Fibroblast of skin of abdomen (primary cell): ENCODE results near the gene ZC3H8. TPM values are rescaled to one million over a fixed set of nuclear protein-coding genes. Genes with fewer than 3 reads are reported as not detected.
A peak's percentile ranks its signal among the peaks of the same experiment; 100 is the strongest.
"Not testable (repeated sequence)": the region's sequence is repeated elsewhere in the genome, so short reads cannot be mapped to it uniquely, and the experiment has no call there.

Source experiments
- DNase-seq: peaks from one replicate; pipeline ENCODE4 v3.0.0-alpha.2; 2013
- polyA plus RNA-seq, 2 experiments: library from polyadenylated mRNA; unstranded; fragments of 120-200 nt; gene quantifications; one replicate each; pipeline ENCODE4 v1.2.1, GENCODE V29; 2013; ENCODE audit not compliant: insufficient read length in 2 of 2

Gene ZC3H8
- 7.5 TPM for polyA plus RNA-seq (2013, experiment 1 of 2; ENCODE audit: insufficient read length)
- polyA plus RNA-seq (2013, experiment 2 of 2; ENCODE audit: insufficient read length), result 7.4 TPM

DNA sequence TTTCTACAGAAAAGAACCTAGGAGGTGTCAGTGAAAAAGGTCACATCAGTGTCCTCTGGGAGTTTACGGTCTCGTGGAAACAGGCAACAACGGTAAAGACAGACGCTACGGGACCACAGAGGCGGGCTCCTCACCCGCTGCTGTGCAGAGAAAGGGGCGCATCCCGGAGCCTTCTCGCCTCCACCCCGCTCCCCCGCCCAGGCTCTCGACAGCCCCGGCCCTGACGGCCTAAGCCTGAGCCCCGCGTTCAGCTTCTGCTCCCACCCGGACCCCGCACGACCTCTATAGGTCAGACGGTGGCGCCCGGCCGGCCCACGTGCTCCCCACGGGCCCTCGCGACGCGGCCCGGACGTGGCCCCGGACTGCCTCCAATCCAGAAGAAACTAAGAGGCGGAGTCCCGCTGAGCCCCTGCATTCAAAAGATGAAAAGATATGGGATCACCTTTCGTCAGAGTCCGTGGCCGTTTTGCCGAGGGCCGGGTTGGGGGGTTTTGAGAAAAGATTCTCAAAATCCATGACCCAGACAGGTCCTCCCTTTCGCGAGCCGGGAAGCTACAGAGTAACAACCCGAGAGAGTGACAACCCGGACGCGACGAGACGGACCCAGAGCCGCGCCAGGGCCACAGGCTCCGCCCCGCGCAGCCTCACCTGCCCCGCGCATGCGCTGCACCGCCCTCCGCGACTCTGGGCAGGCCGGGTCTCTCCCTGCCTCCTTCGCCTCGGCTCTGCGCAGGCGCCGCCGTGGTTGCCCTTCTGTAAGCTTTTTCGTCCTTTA is at the start of gene ZC3H8:
ZC3H8 (minus strand) TSS at position 577 of the 775 bp plus-strand sequence; CDS start at position 516, 61 bp downstream.
- peak; percentile 83 for DNase-seq

DNA sequence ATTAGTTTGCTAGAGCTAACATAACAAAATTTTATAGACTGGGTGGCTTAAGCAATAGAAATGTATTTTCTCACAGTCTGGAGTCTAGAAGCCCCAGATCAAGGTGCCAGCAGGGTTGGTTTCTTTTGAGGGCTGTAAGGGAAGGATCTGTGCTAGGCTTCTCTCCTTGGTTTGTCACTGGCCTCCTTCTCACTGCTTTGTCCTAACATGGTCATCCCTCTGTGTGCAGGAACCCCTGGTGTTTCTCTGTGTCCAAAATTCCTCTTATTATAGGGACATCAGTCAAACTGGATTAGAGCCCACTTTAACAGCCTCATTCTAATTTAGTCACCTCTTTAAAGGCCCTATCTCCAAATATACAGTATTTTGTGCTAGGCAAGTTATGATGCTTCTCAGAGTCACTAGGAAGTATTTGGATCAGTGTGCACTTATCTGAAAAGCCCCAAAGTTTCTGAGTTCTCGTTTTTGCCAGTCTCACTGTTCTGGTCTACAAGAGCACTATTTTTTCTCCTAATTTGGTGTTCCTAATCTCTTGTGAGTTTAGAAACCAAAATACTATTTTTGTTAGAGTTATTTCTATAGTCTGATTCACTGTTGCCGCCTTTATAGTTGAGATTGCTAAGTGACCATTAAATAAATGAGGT is 49.6 kb upstream of the ZC3H8 start:
- DNase-seq, result no peak

- DNase-seq, result no peak
These were observed 47.1 kb upstream of the ZC3H8 start for GRCh38 chr2:112301973-112302372.

- peak; percentile 57 for DNase-seq
These were observed 46.3 kb upstream of the ZC3H8 start for GRCh38 chr2:112301171-112301584.

GRCh38 chr2:112296407-112296806 is 41.6 kb upstream of the ZC3H8 start:
- DNase-seq, result no peak

DNA sequence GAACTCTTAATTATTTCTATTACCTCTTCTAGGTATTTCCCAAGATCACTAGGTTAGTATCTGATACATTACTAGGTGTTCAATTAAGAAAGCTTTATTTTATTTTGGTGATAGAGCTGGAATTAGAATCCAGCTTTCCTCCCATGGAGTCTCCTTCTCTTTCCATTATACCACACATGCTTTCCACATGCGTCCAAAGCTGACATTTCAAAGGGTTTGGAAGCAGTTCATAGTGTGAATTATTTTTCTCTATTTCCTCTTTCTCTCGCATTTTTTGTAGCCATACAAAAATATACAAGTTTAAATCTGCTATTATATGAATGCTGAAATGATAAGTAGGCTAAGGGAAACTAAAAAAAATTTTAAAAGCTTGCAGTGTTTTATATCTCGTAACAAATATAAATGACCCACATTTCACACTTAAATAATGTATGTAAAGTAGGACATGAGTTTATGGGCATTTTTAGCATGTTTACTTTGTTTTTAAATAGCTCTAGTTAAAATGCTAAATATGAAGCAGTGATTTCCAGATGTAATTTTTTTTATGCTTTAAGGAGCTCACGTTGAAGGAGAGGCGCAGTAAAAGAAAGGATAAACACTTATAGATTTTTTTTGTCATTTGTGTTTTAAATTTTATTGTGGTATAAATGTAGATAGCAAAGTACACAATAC is 40.7 kb upstream of the ZC3H8 start:
- DNase-seq, result no peak

DNA sequence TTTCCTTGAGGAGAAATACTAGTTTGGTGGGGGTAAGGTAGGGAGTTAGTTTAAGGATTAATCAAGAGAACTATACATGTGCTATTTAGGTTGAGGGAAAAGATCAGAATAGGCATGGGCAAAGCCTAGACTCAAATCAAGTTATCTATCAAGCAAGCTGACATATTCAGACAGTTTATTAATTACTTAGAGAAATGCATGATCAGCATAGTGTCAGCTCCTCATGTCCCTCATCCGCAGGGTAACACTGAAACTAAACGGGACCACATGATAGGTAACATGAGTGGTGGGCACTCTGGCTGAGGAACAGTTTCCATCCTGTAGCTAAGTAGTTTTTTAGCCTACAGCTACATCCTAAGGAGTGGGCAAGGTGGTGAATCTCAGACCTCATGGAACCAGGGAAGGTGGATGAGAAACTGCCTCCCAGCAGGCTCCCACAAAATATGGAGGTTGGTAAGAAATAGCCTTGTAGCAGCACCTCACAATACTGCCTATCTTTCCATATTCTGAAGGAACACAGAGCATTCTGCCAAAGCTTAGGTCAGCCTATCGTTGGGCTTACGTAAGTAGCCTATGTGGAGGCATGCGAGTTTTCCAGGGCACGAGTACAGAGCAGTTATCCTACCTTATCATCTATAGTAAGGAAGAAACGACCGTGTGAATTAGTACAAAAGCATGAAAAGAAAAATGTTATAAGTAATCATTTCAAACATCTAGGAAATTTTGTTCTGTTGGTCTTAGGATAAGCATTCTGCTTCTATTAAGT is 39.0 kb upstream of the ZC3H8 start:
- no peak for DNase-seq

DNA sequence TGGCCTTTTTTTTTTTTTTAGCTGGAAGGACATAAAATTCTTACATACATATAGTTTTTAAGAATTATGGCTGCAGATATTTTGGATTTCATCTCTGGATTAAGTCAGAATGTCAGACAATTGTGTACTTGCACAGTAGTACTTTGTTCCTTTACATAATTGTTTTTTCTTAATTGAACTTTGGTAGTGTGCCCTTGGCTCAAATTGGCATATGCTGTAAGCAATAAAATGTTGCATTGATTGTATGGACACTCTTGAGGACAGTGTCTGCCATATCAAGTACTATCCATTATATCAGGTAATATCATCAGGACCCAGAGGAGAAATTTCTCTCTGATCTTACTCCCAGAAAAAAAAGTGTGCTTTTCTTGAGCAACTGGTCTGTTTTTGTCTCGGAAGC is 35.8 kb upstream of the ZC3H8 start:
- no peak for DNase-seq

GRCh38 chr2:112290088-112290487 is 35.2 kb upstream of the ZC3H8 start:
- no peak for DNase-seq

DNA sequence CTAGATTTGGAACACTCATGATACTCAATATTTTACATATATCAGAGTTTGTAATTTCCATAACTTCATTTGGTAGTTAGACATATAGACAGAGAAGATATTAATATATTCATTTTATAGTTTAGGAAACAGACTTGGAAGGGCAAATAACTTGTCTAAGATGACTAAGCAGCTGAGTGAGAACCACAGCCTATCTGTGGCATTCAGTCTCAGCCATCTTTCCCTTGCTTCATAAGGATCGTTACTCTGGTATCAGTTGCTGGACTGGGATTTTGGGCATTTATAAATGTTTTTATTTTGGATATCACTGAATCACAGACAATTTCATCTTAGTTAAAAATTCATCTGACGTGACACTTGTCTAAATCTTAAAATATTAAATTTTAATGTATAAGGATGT is 28.7 kb upstream of the ZC3H8 start:
- DNase-seq, result not testable (repeated sequence)

DNA sequence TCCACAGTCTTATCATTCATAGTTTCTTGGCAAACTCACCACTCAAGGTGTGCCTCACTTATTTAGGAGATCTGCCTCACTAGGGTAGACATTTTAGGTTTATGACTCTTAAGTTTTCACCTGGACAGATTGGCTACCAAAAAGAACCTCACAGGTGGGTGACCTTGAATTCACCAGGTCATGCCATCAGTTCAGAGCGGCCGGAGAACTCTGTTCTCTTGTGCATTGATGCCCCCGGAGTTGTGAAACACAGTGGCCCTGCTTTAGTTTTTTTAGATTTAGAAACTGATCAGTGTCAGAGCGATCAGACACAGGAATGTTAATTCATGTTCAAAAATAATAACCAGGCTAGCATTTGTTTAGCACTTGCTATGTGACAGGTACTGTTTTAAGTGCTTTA is 27.2 kb upstream of the ZC3H8 start:
- not testable (repeated sequence) for DNase-seq

DNA sequence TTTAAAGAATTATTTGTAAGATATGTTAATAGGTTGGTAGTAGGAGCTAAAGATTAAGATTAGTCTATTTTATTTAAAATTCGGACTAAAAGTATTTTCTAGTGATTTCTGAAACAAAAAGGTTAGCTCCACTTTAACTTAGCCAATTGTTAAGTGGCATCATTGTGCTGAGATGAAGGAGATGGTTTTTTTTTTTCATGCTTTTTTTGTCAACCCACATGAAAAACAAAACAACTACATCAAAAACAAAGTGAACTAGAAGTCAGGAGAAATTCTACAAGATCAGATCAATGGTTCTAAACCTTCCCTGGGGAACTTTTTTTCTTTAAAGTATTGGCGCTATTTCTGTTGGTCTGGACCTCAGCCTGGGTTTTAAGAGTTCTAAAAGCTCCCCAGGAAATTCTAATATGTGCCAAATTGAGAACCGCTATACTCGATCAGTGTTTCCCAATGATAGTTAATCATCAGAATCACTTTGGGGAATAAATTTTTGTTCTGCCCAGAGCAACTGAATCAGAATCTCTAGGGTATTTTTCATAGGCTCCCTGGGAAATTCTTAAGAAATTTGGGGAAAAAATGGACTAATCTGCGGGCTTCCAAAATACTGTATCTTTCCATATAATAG is 22.9 kb upstream of the ZC3H8 start:
- DNase-seq, result no peak

GRCh38 chr2:112276954-112277353 is 22.1 kb upstream of the ZC3H8 start:
- no peak for DNase-seq

DNA sequence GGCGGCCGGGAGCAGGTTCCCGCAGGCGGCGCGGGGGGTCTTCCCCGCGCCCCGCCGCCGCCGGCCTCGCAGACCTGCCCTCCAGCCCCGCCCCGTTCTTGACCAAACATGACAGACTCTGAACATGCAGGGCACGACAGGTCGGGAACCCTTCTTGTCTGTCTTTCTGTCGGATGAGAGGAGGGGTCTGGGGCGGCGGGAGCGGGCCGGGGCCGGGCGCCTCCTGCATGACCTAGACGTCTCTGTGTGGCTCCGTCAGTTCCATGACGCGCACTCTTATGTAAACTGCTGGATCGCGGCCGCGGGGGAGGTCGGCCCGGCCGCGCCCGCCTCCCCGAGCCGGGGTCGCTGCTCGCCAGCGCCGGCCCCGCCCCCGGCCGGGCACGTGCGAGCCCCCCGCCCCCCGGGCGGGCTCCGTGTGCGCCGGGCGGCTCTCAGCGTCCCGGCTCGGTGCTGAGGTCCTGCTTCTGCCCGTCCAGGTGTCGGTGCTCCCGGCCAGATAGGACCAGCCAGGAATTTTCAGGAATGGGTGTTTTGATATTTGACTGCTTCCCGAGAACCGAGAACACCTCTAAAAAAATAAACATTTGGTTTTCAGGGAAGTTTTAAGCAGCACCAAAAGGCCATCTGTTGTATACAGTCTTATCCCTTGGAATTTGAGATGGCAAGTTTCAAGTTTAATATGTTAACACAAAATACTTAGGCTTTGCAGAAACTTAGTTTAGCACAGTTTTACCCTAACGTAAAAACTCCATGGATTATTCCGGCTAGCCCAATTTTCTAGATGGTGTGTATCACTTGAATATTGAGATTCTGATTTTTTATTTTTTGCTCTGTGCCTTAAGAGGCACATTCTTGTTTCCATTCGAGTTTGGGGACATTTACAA is 21.3 kb upstream of the ZC3H8 start:
- DNase-seq, result peak; percentile 87

- DNase-seq, result peak; percentile 99
These were observed 20.6 kb upstream of the ZC3H8 start, which contains the start of gene ZC3H6 for GRCh38 chr2:112275311-112275886. Gene ZC3H6, plus strand, starts transcription at chr2:112275597. Its CDS starts 398 bp downstream, at chr2:112275995.

DNA sequence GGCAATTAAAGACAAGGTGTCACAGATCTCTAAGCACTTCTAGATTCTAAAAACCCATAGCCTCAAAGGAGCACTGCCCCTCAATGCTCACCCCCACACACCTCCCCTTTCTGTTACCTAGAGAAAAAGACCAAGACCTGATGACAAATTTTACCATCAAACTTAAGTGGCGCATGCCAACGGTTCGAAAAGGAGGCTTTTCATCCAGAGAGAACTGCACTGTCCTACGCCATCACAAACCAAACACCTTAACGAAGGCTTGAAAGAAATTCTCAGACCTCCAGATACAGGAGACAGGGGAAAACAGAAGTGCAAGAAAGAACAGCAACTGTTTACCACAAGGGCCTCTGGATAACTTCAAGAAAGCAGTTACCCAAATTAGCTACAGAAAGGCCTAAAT is 18.5 kb upstream of the ZC3H8 start:
- DNase-seq, result no peak

GRCh38 chr2:112272669-112273068 is 17.8 kb upstream of the ZC3H8 start:
- DNase-seq, result no peak

- no peak for DNase-seq
These were observed 13.7 kb upstream of the ZC3H8 start for GRCh38 chr2:112268547-112268946.

DNA sequence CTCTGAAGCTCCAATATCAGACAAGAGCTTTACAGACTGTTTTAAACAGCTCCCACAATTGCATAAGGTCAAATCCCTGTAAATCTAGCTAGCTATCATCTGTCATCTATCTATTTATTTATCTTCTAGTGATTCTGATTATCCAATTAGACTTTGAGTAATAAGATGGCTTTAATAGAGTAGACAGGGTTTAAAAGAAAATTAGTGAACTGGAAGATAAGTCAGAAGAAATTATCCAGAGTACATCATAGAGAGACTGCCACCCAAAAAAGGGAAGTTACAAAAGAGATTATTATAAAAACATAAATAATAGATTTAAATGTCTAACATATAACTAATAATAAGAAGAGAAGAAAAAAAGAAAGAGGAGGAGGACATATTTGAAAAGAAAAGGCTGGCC is 8.0 kb upstream of the ZC3H8 start:
- no peak for DNase-seq

DNA sequence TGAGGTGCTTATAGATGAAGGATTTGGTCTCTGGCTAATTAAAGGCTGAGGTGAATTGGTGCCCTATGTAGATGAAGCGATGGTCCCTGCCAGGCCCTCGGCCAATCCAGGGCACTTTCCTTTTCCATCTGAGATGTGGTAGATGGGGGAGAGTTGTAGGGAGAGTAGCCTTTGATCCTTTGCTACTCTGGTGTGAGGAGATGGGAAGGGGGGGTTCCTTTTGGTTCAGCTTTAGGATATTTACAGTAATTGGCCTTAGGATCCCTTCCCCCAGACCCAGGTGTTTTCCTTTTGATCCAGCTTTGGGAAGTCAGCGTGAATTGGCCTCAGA is 5.4 kb upstream of the ZC3H8 start:
- no peak for DNase-seq
